HL-60 (cell line): Measurements from ENCODE around the gene ALG8.
A peak's percentile ranks its signal among the peaks of the same experiment; 100 is the strongest.

Source experiments
- GABPA ChIP-seq: IDR thresholded peaks from 2 replicates; pipeline ENCODE4 v1.6.1; 2012; ENCODE audit warnings: low read depth
- POLR2AphosphoS5 ChIP-seq: IDR thresholded peaks from 2 replicates; pipeline ENCODE4 v1.6.1; 2012; ENCODE audit warnings: low read depth
- TF ChIP-seq, protein P1 (sequence below): IDR thresholded peaks from one replicate; pipeline ENCODE4 v1.5.1; 2011; ENCODE audit warnings: low read length, control low read depth, inconsistent platforms; ENCODE audit not compliant: insufficient read depth
- TF ChIP-seq, protein P2 (sequence below): IDR thresholded peaks from 2 replicates; pipeline ENCODE4 v1.6.1; 2012; ENCODE audit warnings: low read depth; ENCODE audit not compliant: insufficient replicate concordance

GRCh38 chr11:78079232-78080083, 60.0 kb downstream of the ALG8 start, which contains the start of gene NDUFC2:
- TF ChIP-seq, protein P1, sequence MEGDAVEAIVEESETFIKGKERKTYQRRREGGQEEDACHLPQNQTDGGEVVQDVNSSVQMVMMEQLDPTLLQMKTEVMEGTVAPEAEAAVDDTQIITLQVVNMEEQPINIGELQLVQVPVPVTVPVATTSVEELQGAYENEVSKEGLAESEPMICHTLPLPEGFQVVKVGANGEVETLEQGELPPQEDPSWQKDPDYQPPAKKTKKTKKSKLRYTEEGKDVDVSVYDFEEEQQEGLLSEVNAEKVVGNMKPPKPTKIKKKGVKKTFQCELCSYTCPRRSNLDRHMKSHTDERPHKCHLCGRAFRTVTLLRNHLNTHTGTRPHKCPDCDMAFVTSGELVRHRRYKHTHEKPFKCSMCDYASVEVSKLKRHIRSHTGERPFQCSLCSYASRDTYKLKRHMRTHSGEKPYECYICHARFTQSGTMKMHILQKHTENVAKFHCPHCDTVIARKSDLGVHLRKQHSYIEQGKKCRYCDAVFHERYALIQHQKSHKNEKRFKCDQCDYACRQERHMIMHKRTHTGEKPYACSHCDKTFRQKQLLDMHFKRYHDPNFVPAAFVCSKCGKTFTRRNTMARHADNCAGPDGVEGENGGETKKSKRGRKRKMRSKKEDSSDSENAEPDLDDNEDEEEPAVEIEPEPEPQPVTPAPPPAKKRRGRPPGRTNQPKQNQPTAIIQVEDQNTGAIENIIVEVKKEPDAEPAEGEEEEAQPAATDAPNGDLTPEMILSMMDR = no peak
- peak; percentile 87 for TF ChIP-seq GABPA
- TF ChIP-seq, protein P2, sequence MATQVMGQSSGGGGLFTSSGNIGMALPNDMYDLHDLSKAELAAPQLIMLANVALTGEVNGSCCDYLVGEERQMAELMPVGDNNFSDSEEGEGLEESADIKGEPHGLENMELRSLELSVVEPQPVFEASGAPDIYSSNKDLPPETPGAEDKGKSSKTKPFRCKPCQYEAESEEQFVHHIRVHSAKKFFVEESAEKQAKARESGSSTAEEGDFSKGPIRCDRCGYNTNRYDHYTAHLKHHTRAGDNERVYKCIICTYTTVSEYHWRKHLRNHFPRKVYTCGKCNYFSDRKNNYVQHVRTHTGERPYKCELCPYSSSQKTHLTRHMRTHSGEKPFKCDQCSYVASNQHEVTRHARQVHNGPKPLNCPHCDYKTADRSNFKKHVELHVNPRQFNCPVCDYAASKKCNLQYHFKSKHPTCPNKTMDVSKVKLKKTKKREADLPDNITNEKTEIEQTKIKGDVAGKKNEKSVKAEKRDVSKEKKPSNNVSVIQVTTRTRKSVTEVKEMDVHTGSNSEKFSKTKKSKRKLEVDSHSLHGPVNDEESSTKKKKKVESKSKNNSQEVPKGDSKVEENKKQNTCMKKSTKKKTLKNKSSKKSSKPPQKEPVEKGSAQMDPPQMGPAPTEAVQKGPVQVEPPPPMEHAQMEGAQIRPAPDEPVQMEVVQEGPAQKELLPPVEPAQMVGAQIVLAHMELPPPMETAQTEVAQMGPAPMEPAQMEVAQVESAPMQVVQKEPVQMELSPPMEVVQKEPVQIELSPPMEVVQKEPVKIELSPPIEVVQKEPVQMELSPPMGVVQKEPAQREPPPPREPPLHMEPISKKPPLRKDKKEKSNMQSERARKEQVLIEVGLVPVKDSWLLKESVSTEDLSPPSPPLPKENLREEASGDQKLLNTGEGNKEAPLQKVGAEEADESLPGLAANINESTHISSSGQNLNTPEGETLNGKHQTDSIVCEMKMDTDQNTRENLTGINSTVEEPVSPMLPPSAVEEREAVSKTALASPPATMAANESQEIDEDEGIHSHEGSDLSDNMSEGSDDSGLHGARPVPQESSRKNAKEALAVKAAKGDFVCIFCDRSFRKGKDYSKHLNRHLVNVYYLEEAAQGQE = peak; percentile 57
- peak; percentile 91 for TF ChIP-seq POLR2AphosphoS5
